Omental fat pad (tissue), 4 donors: ENCODE results near the gene SHF. TPM values are rescaled to one million over a fixed set of nuclear protein-coding genes. Genes with fewer than 3 reads are reported as not detected.

Experiments used
- ATAC-seq: fragments of 150-250 bp; one replicate; pipeline ENCODE4 v1.9.1; 2016; ENCODE audit warnings: mild to moderate bottlenecking, moderate library complexity; ENCODE audit not compliant: low FRiP score
- DNase-seq: peaks from one replicate; pipeline ENCODE4 v3.0.0-alpha.2; 2019; ENCODE audit warnings: low spot score
- total RNA-seq, 4 donors: library from RNA; depleted of rRNA; stranded (reverse); fragments of >200 nt; gene quantifications; one replicate each; pipeline ENCODE4 v1.1.0, GENCODE V29; 2016
- TF ChIP-seq, protein P1 (sequence below), 3 donors: fragments of 450-650 bp; IDR thresholded peaks; one replicate each; pipeline ENCODE4 v1.5.1; 2016 to 2017; ENCODE audit warnings: antibody characterized with exemption in 3 of 3, mild to moderate bottlenecking in 3 of 3, moderate library complexity in 2 of 3

SHF gene
- total RNA-seq, 4 donors from 2014 or later: 1.9 to 10.5 (median 3.7) TPM

DNA sequence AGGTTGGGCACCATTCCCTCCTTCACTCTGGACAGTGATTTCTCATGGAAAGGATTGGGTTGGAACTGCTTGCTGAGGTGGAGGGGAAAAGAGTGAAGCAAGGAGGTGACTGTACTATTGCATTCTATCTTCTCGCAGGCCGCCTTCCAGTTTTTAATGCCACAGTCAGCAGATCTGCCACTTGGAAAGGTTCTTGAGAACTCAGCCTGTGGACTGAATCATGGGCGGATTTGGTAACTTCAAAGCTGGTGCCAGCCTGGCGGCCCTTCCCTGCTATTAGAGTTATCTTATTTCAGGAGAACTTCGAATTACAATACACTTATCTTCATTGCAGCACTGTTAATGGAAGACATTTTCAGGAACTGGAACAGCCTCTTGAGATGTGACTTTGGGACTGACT, 41.2 kb upstream of the SHF start:
- ATAC-seq (peak; percentile 89), DNase-seq (no peak)
- TF ChIP-seq, protein P1, sequence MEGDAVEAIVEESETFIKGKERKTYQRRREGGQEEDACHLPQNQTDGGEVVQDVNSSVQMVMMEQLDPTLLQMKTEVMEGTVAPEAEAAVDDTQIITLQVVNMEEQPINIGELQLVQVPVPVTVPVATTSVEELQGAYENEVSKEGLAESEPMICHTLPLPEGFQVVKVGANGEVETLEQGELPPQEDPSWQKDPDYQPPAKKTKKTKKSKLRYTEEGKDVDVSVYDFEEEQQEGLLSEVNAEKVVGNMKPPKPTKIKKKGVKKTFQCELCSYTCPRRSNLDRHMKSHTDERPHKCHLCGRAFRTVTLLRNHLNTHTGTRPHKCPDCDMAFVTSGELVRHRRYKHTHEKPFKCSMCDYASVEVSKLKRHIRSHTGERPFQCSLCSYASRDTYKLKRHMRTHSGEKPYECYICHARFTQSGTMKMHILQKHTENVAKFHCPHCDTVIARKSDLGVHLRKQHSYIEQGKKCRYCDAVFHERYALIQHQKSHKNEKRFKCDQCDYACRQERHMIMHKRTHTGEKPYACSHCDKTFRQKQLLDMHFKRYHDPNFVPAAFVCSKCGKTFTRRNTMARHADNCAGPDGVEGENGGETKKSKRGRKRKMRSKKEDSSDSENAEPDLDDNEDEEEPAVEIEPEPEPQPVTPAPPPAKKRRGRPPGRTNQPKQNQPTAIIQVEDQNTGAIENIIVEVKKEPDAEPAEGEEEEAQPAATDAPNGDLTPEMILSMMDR (IDR thresholded peaks at IDR 0.05): no peak

DNA sequence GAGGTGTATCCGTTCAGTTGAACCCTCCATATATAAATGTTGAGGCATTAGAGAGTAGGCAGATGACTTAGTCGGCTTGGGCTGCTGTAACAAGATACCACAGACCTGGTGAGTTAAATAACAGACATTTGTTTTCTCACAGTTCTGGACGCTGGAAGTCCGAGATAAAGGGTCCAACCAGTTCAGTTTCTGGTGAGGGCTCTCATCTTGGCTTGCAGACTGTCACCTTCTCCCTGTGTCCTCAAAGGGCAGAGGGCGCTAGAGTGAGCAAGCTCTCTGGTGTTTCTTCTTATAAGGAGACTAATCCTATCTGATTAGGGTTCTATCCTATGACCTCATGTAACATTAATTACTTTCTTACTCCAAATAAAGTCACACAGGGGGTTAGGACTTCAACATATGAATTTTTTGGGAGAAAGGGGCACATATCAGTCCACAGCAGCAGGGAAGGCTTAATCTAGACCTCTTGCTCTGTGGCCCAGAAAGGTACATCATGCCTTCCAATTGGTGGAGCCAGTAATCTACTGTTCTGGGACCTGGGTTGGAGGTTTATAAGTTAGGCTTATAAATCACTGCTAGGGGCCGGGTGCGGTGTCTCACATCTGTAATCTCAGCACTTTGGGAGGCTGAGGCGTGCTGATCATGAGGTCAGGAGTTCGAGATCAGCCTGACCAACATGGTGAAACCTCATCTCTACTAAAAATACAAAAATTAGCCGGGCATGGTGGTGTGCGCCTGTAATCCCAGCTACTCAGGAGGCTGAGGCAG, 37.9 kb upstream of the SHF start:
- ATAC-seq (no peak), DNase-seq (no peak)
- TF ChIP-seq, protein P1 (IDR thresholded peaks at IDR 0.05): no peak

DNA sequence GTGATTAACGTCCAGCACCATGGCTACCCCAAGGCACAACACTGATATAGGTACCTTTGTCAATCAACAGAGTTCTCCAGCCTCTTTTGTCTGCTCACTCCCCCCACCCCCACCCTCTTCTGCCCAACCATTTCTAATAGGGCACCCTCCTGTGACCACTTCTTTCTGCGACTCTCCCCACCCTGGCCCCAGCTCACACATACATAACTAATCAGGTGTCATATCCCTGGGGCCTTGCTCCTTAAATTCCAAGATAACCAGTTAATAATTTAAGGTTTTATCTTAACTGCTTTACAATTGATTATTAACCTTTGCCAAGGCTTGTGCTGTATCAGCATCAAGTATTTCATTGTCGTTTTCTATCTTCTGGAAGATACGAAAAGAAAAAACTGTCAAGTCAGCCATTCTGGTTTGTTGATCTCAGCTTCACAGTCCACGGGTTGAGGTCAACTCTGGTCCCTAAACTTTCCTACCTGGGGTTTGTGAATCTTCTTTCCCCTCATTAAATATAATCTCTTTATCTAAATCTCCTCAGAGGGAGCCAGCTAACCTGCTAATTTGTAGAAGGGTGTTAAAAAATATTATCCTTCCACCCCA, 37.0 kb upstream of the SHF start:
- TF ChIP-seq, protein P1 (IDR thresholded peaks at IDR 0.05): no peak

DNA sequence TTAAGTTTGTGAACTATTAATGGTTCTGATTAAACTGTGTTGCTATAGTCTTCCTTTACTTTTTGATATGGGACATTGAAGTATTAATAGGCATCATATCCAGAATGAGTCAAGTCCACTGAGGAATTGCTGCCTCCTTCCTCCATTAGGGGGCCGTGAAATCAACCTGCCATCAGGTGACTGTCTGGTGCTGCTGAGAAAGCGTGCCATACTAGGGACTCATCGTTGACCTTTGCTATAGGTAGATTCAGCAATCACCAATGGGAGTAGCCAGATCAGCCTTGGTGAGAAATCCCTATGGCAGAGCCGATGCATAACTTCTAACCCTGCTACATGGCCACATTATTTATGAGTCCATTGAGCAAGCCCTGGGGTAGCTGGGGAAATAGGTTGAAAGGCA, 34.2 kb upstream of the SHF start:
- ATAC-seq: no peak
- no peak for DNase-seq
- TF ChIP-seq, protein P1 (IDR thresholded peaks at IDR 0.05): no peak

More for the DNA sequence above, 37.0 kb upstream of the SHF start:
- no peak for DNase-seq
- ATAC-seq: no peak

DNA sequence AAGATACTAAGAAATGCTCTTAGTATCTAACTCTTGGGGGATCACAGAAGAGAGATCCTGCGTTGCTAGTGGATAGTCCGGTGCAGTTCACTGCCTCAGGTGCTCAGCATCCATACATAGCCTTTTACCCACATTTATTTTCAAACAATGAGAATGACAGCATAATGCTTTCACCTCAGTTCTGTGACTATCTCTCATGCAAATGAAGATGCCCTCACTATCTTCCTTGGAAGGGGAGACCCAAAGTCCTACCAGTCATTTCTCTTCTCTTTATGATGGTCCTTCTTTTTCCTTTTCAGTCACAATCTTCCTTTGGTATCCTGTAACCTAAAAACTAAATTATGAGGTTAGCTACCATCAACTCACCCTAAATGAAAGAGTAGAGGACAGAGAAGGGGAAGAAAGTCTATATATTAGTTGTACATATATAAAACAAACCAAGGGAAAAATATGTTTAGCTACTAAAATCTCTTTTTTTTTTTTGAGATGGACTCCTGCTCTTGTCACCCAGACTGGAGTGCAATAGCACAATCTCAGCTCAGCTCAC, 33.4 kb upstream of the SHF start:
- ATAC-seq: no peak
- TF ChIP-seq, protein P1 (IDR thresholded peaks at IDR 0.05): no peak
- no peak for DNase-seq

DNA sequence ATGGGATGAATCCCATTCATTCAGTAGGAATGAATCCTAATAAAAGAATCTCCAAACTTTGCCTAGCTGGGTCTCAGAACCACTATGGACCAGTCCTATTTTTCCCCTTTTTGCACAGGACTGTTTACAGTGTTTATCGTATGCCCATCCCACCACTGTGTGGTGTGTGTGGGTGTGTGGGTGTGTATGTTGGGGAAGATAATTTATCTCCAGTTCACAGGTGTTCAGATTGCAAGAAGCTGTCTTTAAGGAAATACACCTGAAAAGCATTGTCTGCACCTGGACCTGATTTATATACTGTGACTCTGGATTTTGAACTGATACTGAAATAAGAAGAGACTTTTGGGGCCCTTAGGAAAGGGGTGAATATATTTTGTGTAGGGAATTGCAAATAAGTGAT, 24.7 kb upstream of the SHF start:
- TF ChIP-seq, protein P1 (IDR thresholded peaks at IDR 0.05): no peak
- ATAC-seq (no peak), DNase-seq (no peak)
